ENCODE measurements around the gene PTPN3.
"Not testable (repeated sequence)": the region's sequence is repeated elsewhere in the genome, so short reads cannot be mapped to it uniquely, and the experiment has no call there.

Gene PTPN3

GRCh38 chr9:109498195-109499092 lies at the start of gene PTPN3:
Gene PTPN3, minus strand, starts transcription at chr9:109498307. Its CDS starts 34,873 bp downstream, at chr9:109463434.
- DNase-seq: no peak

GRCh38 chr9:109544954-109545353 lies 46.8 kb upstream of the PTPN3 start:
- DNase-seq: not testable (repeated sequence)

- DNase-seq: no peak
These were observed 44.8 kb upstream of the PTPN3 start for GRCh38 chr9:109542922-109543321.

- no peak for DNase-seq
These were observed 40.2 kb upstream of the PTPN3 start for GRCh38 chr9:109538346-109538745.

GRCh38 chr9:109537288-109537687 lies 39.2 kb upstream of the PTPN3 start:
- DNase-seq: no peak

- DNase-seq: no peak
These were observed 38.8 kb upstream of the PTPN3 start for GRCh38 chr9:109536859-109537258.

GRCh38 chr9:109535365-109535764 lies 37.3 kb upstream of the PTPN3 start:
- no peak for DNase-seq

- no peak for DNase-seq
These were observed 36.0 kb upstream of the PTPN3 start for GRCh38 chr9:109534151-109534550.

GRCh38 chr9:109532652-109533051 lies 34.5 kb upstream of the PTPN3 start:
- DNase-seq: not testable (repeated sequence)

GRCh38 chr9:109522106-109522505 lies 24.0 kb upstream of the PTPN3 start:
- DNase-seq: no peak

GRCh38 chr9:109520475-109521132 lies 22.5 kb upstream of the PTPN3 start:
- DNase-seq: peak; percentile 46

- no peak for DNase-seq
These were observed 21.3 kb upstream of the PTPN3 start for GRCh38 chr9:109519366-109519765.

- DNase-seq: no peak
These were observed 20.7 kb upstream of the PTPN3 start for GRCh38 chr9:109518621-109519335.

- DNase-seq: no peak
These were observed 19.8 kb upstream of the PTPN3 start for GRCh38 chr9:109517901-109518377.

GRCh38 chr9:109513871-109514270 lies 15.8 kb upstream of the PTPN3 start:
- DNase-seq: no peak

- no peak for DNase-seq
These were observed 14.2 kb upstream of the PTPN3 start for GRCh38 chr9:109512170-109512756.

- no peak for DNase-seq
These were observed 12.4 kb upstream of the PTPN3 start for GRCh38 chr9:109510506-109510905.

GRCh38 chr9:109510042-109510441 lies 11.9 kb upstream of the PTPN3 start:
- DNase-seq: not testable (repeated sequence)

GRCh38 chr9:109509611-109510010 lies 11.5 kb upstream of the PTPN3 start:
- no peak for DNase-seq

GRCh38 chr9:109507421-109507838 lies 9.3 kb upstream of the PTPN3 start:
- peak; percentile 78 for DNase-seq

- DNase-seq: no peak
These were observed 8.1 kb upstream of the PTPN3 start for GRCh38 chr9:109506097-109506712.

- DNase-seq: no peak
These were observed 6.6 kb upstream of the PTPN3 start for GRCh38 chr9:109504689-109505088.
